VCaP (cell line): ENCODE results near the gene PTPN6.

ENCODE experiments used
- H3K27ac ChIP-seq: fragments of 450-650 bp; 2 replicates; pipeline ENCODE4 v1.5.1; 2017
- CTCF ChIP-seq: fragments of 450-650 bp; conservative IDR thresholded peaks from 2 replicates; pipeline ENCODE4 v1.5.1; 2017; ENCODE audit warnings: mild to moderate bottlenecking, moderate library complexity

PTPN6 gene

DNA sequence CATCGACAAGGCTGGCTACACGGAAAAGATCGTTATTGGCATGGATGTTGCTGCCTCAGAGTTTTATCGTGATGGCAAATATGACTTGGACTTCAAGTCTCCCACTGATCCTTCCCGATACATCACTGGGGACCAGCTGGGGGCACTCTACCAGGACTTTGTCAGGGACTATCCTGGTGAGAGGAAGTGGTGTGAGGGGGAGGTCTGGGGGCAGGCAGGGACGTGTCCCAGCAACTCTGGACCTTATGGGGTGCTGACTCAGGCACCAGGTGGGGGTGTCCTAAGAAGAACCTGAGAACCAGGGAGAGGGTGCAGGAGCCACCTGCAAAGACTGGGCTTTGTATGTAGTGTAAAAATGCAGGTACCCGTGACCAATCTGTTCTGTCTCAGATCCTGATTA lies 31.6 kb upstream of the PTPN6 start:
- no peak overlapping the region for H3K27ac ChIP-seq
- TF ChIP-seq CTCF: no peak

GRCh38 chr12:6921539-6921938 lies 29.6 kb upstream of the PTPN6 start:
- no peak for TF ChIP-seq CTCF
- no peak overlapping the region for H3K27ac ChIP-seq

- H3K27ac ChIP-seq: no peak overlapping the region
- no peak for TF ChIP-seq CTCF
Observed at GRCh38 chr12:6921996-6922946, 28.9 kb upstream of the PTPN6 start.

DNA sequence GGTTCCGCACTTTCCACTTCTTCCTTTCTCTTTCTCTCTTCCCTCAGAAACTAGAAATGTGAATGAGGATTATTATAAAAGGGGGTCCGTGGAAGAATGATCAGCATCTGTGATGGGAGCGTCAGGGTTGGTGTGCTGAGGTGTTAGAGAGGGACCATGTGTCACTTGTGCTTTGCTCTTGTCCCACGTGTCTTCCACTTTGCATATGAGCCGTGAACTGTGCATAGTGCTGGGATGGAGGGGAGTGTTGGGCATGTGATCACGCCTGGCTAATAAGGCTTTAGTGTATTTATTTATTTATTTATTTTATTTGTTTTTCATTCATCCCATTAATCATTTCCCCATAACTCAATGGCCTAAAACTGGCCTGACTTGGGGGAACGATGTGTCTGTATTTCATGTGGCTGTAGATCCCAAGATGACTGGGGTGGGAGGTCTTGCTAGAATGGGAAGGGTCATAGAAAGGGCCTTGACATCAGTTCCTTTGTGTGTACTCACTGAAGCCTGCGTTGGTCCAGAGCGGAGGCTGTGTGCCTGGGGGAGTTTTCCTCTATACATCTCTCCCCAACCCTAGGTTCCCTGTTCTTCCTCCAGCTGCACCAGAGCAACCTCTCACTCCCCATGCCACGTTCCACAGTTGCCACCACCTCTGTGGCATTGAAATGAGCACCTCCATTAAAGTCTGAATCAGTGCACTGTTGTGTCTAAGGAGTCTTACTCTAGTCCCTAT lies 28.0 kb upstream of the PTPN6 start:
- peak overlapping the region; percentile 96; the same call in 1 of the 2 replicates for H3K27ac ChIP-seq
- no peak for TF ChIP-seq CTCF

DNA sequence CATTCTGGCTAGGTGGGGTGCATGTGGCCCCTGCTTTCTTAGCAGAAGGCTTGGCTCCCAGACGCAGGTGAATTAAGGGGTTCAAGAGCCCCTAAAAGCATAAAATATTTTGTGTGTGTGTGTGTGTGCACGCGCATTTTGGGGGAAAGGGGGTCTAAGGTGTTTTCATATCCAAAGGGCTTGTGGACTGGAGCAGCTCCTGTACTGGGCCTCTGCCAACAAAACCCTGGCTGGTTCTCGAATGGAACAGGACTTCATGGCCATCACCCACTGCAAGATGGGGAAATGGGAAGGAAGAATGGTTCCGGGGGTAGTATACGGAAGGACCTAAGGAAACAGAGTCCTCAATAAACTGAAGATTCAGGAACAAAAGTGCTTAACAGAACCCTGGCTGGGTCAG lies 27.3 kb upstream of the PTPN6 start:
- H3K27ac ChIP-seq: peak overlapping the region; percentile 96
- TF ChIP-seq CTCF: no peak

GRCh38 chr12:6925239-6925539 lies 26.0 kb upstream of the PTPN6 start:
- peak overlapping the region; percentile 96 for H3K27ac ChIP-seq
- no peak for TF ChIP-seq CTCF

DNA sequence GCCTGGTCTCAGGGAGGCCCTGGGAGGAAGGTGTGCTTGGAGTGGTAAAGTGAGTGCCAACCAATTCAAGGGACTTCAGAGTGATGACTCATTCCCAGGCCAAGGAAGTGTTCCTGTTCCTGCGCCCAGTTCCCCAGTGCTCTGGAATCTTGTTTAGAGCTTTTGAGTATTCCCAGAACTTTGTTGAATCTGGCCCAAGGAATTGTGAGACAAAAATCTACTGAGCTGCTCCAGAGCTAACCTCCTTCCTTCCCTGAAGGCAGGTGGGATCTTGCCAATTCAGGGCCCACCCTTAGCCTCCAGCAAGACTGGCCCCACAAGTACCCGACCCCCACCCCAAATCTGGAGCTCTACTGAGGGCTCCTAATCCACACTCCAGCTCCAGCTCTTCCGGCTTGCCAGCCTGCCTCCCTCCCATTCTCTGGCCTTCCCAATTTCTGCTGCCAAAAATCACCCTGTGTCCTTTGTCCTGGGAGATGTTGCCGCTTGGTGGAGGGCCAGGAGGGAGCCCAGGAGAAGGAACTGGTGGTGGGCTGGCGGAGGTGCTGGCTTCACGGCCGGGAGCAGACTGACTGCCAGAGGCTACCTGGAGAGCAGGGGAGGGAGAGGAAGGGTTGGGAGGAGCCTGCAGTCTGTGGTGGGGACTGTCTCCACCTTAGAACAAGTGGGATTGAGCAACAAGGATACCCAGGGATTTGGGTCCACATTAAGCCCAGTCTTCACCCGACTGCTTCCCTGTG lies 25.4 kb upstream of the PTPN6 start:
- H3K27ac ChIP-seq: peak overlapping the region; percentile 96
- 0 out of 2 replicates have a peak, but pooled peaks have one; percentile 10 for TF ChIP-seq CTCF
